HEK293 (cell line): ENCODE measurements around the gene AKIP1.

Experiments used
- CTCF ChIP-seq: fragments of 450-650 bp; formaldehyde crosslinking; IDR thresholded peaks from 2 replicates; pipeline ENCODE4 v1.5.1; 2016; ENCODE audit warnings: missing biosample characterization, missing genetic modification characterization
- ZBTB21 ChIP-seq: fragments of 450-650 bp; formaldehyde crosslinking; IDR thresholded peaks from 2 replicates; pipeline ENCODE4 v1.5.1; 2017; ENCODE audit warnings: missing biosample characterization, missing genetic modification characterization
- ZNF660 ChIP-seq: fragments of 450-650 bp; IDR thresholded peaks from 2 replicates; pipeline ENCODE4 v1.5.1; 2018; ENCODE audit warnings: missing biosample characterization, mild to moderate bottlenecking, missing genetic modification characterization

- no peak for TF ChIP-seq CTCF (tag by site-specific recombination)
- TF ChIP-seq ZBTB21 (tag by site-specific recombination): 0 out of 2 replicates have a peak, but pooled peaks have one; percentile 35
- TF ChIP-seq ZNF660 (tag by site-specific recombination): peak; percentile 36; the same call in 1 of the 2 replicates
These were observed 53.6 kb downstream of the AKIP1 start, which contains the start of gene TMEM9B for GRCh38 chr11:8964324-8965320.
